ENCODE results near the gene GBP1. TPM values are rescaled to one million over a fixed set of nuclear protein-coding genes. Genes with fewer than 3 reads are reported as not detected.

The GBP1 gene
- total and polyA plus RNA-seq, 2 donors (not counting 1 experiment from before 2014, with no cell fraction given), result 4.7 to 9.4 TPM

- Histone ChIP-seq H2AFZ (ENCODE audit: insufficient read depth, low read depth, low read length, poor library complexity, severe bottlenecking) (peak overlapping the region; percentile 78), H3K27me3 (replicated peaks in 1 of 4; ENCODE audit: control extremely low read depth in 1 of 4, control insufficient read depth in 3 of 4, insufficient read depth in 4 of 4, low read length in 3 of 4) (no peaks in the 10 kb centered on the region), H3K4me3 (ENCODE audit: control extremely low read depth in 1 of 5, extremely low read depth in 1 of 5, insufficient read depth in 1 of 5, low read depth in 2 of 5, low read length in 4 of 5) (peak overlapping the region in 3 of 5 experiments; percentile 49 to 70 (median 50)), H3K79me2 (ENCODE audit: control insufficient read depth, insufficient read depth, low read length) (peaks cover 2% of the 10 kb centered on the region), H3K4me1 (ENCODE audit: control insufficient read depth in 2 of 2, insufficient read depth in 2 of 2, low read length in 2 of 2) (peaks cover 9 to 12% of the 10 kb centered on the region in 2 donors), H3K36me3 (replicated peaks in 1 of 2; ENCODE audit: control extremely low read depth in 1 of 2, control insufficient read depth in 1 of 2, extremely low read depth in 1 of 2, insufficient read depth in 2 of 2, low read length in 1 of 2) (no peaks in the 10 kb centered on the region), H4K20me1 (ENCODE audit: control insufficient read depth, insufficient read depth, low read length, poor library complexity, severe bottlenecking) (no peaks in the 10 kb centered on the region), H3K4me2 (replicated peaks; ENCODE audit: low read depth, low read length, poor library complexity, severe bottlenecking) (peak overlapping the region; percentile 68), H3K9me3 (ENCODE audit: control extremely low read depth in 1 of 3, control insufficient read depth in 2 of 3, insufficient read depth in 1 of 3, low read length in 2 of 3) (peaks cover 0 to 3% (median 0%) of the 10 kb centered on the region in 3 donors), H3K9ac (ENCODE audit: low read length) (peak overlapping the region; percentile 61), H3K27ac (ENCODE audit: low read length in 2 of 2) (no peak overlapping the region)
- no peak for TF ChIP-seq EZH2 (IDR thresholded peaks at IDR 0.05; ENCODE audit: borderline replicate concordance, insufficient read depth, low read depth, low read length, poor library complexity, severe bottlenecking)
- TF ChIP-seq CTCF (IDR thresholded peaks at IDR 0.05), result no peak
- ChIA-PET CTCF (interaction anchor here (0.7 to 1.5 kb wide), 6 partner anchors 8 to 97 kb away, joined by 3 to 5 read pairs (median 4); no protein-coding TSS in a partner anchor), POLR2A (interaction anchor here (1.1 kb wide), 1 partner anchor 80 kb away, joined by 4 read pairs; no protein-coding TSS in a partner anchor)
- WGBS (ENCODE audit: insufficient coverage), result no CpG with 5 or more reads among the region's 1 CpG
- Mint-ChIP-seq H3K4me3 (peak overlapping the region; percentile 78), H3K9me3 (ENCODE audit: insufficient read depth) (peaks cover 2% of the 10 kb centered on the region), H3K4me1 (peaks cover 11% of the 10 kb centered on the region), H3K27me3 (no peaks in the 10 kb centered on the region), H3K27ac (no peak overlapping the region)
- intact Hi-C loops (cut with micrococcal nuclease), result no loop called here
- ATAC-seq (ENCODE audit: low read depth), result no peak
- DNase-seq, result peak; percentile 8
Observed at GRCh38 chr1:89070509-89070908, 5.5 kb upstream of the GBP1 start.

GRCh38 chr1:89069951-89070350 lies 4.9 kb upstream of the GBP1 start:
- no peak for TF ChIP-seq EZH2 (IDR thresholded peaks at IDR 0.05; ENCODE audit: borderline replicate concordance, insufficient read depth, low read depth, low read length, poor library complexity, severe bottlenecking)
- no peak for TF ChIP-seq CTCF (IDR thresholded peaks at IDR 0.05)
- Histone ChIP-seq H3K4me2 (replicated peaks; ENCODE audit: low read depth, low read length, poor library complexity, severe bottlenecking) (peak overlapping the region; percentile 68), H3K4me1 (ENCODE audit: control insufficient read depth in 2 of 2, insufficient read depth in 2 of 2, low read length in 2 of 2) (peaks cover 12 to 15% of the 10 kb centered on the region in 2 donors), H3K27ac (ENCODE audit: low read length in 2 of 2) (peak overlapping the region in 1 of 2 donors; percentile 52), H3K36me3 (replicated peaks in 1 of 2; ENCODE audit: control extremely low read depth in 1 of 2, control insufficient read depth in 1 of 2, extremely low read depth in 1 of 2, insufficient read depth in 2 of 2, low read length in 1 of 2) (no peaks in the 10 kb centered on the region), H3K9me3 (ENCODE audit: control extremely low read depth in 1 of 3, control insufficient read depth in 2 of 3, insufficient read depth in 1 of 3, low read length in 2 of 3) (peaks cover 0 to 3% (median 0%) of the 10 kb centered on the region in 3 donors), H3K27me3 (replicated peaks in 1 of 4; ENCODE audit: control extremely low read depth in 1 of 4, control insufficient read depth in 3 of 4, insufficient read depth in 4 of 4, low read length in 3 of 4) (no peaks in the 10 kb centered on the region), H3K9ac (ENCODE audit: low read length) (peak overlapping the region; percentile 61), H2AFZ (ENCODE audit: insufficient read depth, low read depth, low read length, poor library complexity, severe bottlenecking) (peak overlapping the region; percentile 78), H3K4me3 (ENCODE audit: control extremely low read depth in 1 of 5, extremely low read depth in 1 of 5, insufficient read depth in 1 of 5, low read depth in 2 of 5, low read length in 4 of 5) (peak overlapping the region in 4 of 5 experiments; percentile 22 to 70 (median 50)), H4K20me1 (ENCODE audit: control insufficient read depth, insufficient read depth, low read length, poor library complexity, severe bottlenecking) (no peaks in the 10 kb centered on the region), H3K79me2 (ENCODE audit: control insufficient read depth, insufficient read depth, low read length) (peaks cover 6% of the 10 kb centered on the region)
- intact Hi-C loops (cut with micrococcal nuclease), result no loop called here
- Mint-ChIP-seq H3K27me3 (no peaks in the 10 kb centered on the region), H3K4me1 (peaks cover 17% of the 10 kb centered on the region), H3K27ac (peak overlapping the region; percentile 16), H3K4me3 (peak overlapping the region; percentile 78), H3K9me3 (ENCODE audit: insufficient read depth) (peaks cover 2% of the 10 kb centered on the region)
- DNase-seq, result peak; percentile 23
- no peak for ATAC-seq (ENCODE audit: low read depth)
- WGBS (ENCODE audit: insufficient coverage), result no CpG with 5 or more reads among the region's 2 CpGs
- POLR2A ChIA-PET, result interaction anchor here (1.1 kb wide), 1 partner anchor 80 kb away, joined by 4 read pairs; no protein-coding TSS in a partner anchor
- CTCF ChIA-PET, result interaction anchor here (0.7 to 1.5 kb wide), 6 partner anchors 9 to 96 kb away, joined by 3 to 5 read pairs (median 4); no protein-coding TSS in a partner anchor
